ENCODE results near the gene ZDHHC4.

DNA sequence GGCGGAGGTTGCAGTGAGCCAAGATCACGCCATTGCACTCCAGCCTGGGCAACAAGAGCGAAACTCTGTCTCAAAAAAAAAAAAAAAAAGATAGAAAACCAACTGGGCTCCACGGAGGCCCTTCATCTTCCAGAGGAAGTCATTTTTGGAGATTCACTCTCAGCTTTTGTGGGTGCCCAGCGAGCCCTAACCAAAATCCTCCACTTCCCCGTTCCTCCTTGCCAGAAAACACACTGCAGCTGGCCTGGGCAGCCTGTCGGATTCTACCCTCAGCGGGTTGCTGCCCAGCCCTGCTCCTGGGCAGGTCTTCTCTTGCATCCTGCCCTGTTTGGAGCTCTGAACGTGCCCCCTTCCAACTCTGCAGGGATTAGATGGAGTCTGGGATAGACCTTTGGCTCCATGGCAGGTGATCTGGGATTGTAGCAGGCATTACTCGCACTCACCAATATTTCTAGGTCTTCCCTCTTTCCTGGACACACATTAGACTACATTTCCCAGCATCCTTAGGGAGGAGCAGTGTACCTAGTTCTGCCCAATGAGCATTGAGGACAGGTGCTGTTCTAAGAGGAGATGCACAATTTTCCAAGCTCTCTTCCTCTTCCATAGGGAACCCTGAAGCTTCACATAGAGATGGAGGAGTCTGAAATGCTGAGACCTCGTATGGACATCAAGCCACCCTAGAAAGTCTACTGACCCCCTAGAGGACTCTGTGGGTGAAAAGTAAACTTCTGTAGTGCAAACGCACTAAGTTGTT, 30.6 kb upstream of the ZDHHC4 start:
- no peak for TF ChIP-seq POLR2A (IDR thresholded peaks at IDR 0.05; ENCODE audit: low read length)
- TF ChIP-seq GATA1 (IDR thresholded peaks at IDR 0.05; ENCODE audit: low read depth, low read length), result no peak
